H1 (cell line): ENCODE measurements around the gene EZH2. TPM values are rescaled to one million over a fixed set of nuclear protein-coding genes. Genes with fewer than 3 reads are reported as not detected.

Source experiments
- CTCF ChIA-PET: fragments of 300-600 bp; sonication (Branson Sonifier 250); formaldehyde crosslinking; loops from one replicate; lab custom pipeline; 2021; ENCODE audit not compliant: partially characterized antibody; lab: Charles Lee
- POLR2A ChIA-PET: fragments of 300-600 bp; sonication (Branson Sonifier 250); formaldehyde crosslinking; loops from one replicate; lab custom pipeline; 2021; ENCODE audit warnings: inconsistent platforms; ENCODE audit not compliant: partially characterized antibody; lab: Charles Lee
- DNase-seq, 2 experiments: peaks; one replicate each; pipeline versions ENCODE4 v3.0.0 to v3.0.0-alpha.2; 2010 to 2022; ENCODE audit warnings: low spot score in 2 of 2, low read depth in 1 of 2, mixed read lengths in 1 of 2
- FAIRE-seq: peaks from 2 replicates; lab custom pipeline; 2011; peaks lifted over from hg19 to GRCh38; lab: Jason Lieb, UNC
- H2AFZ ChIP-seq: 2 replicates; pipeline ENCODE4 v1.8.1; 2012; ENCODE audit warnings: low read length, inconsistent platforms
- H2AK5ac ChIP-seq: 2 replicates; pipeline ENCODE4 v1.6.1; 2013; ENCODE audit warnings: low read depth, low read length
- H2BK120ac ChIP-seq: replicated peaks from 2 replicates; pipeline ENCODE3; 2013; ENCODE audit warnings: low read depth, low read length, inconsistent platforms
- H2BK12ac ChIP-seq: 2 replicates; pipeline ENCODE4 v1.6.1; 2013; ENCODE audit warnings: low read depth, low read length
- H2BK15ac ChIP-seq: 2 replicates; pipeline ENCODE4 v1.6.1; 2013; ENCODE audit warnings: low read length
- H2BK20ac ChIP-seq: 2 replicates; pipeline ENCODE4 v1.6.1; 2013; ENCODE audit warnings: low read length
- H2BK5ac ChIP-seq: 2 replicates; pipeline ENCODE4 v1.6.1; 2013; ENCODE audit warnings: low read depth, low read length
- H3K14ac ChIP-seq: 2 replicates; pipeline ENCODE4 v1.6.1; 2013; ENCODE audit warnings: inconsistent platforms; ENCODE audit not compliant: insufficient read length
- H3K18ac ChIP-seq: 2 replicates; pipeline ENCODE4 v1.6.1; 2013; ENCODE audit warnings: low read length; ENCODE audit errors: extremely low read depth
- H3K23ac ChIP-seq: 2 replicates; pipeline ENCODE4 v1.6.1; 2013; ENCODE audit warnings: inconsistent platforms; ENCODE audit not compliant: insufficient read length
- H3K23me2 ChIP-seq: 2 replicates; pipeline ENCODE4 v1.6.1; 2013; ENCODE audit warnings: low read depth, low read length
- H3K27ac ChIP-seq: 2 replicates; pipeline ENCODE4 v1.6.1; 2011; ENCODE audit warnings: low read depth, low read length, inconsistent platforms
- H3K27me3 ChIP-seq, 4 experiments: replicated peaks in 1 of 4; 1 replicate in 1 of 4; 2 replicates in 3 of 4; pipeline versions ENCODE4 v1.6.1 to v1.8.1; 2011 to 2013; ENCODE audit warnings: low read length in 3 of 4, mild to moderate bottlenecking in 3 of 4, inconsistent platforms in 2 of 4, mixed read lengths in 2 of 4, moderate library complexity in 1 of 4; ENCODE audit not compliant: control insufficient read depth in 3 of 4, insufficient read depth in 3 of 4; ENCODE audit errors: extremely low read depth in 1 of 4
- H3K36me3 ChIP-seq, 4 experiments: 2 replicates each; pipeline versions ENCODE4 v1.6.1 to v1.8.1; 2011 to 2013; ENCODE audit warnings: mild to moderate bottlenecking in 4 of 4, low read length in 3 of 4, moderate library complexity in 2 of 4, control low read depth in 1 of 4, inconsistent platforms in 1 of 4; ENCODE audit not compliant: insufficient read depth in 4 of 4, control insufficient read depth in 2 of 4
- H3K4ac ChIP-seq: replicated peaks from 2 replicates; pipeline ENCODE3; 2013; ENCODE audit warnings: low read length, low read depth, mixed read lengths, inconsistent platforms; ENCODE audit not compliant: insufficient read length
- H3K4me1 ChIP-seq, 4 experiments: replicated peaks in 1 of 4; 1 replicate in 1 of 4; 2 replicates in 3 of 4; pipeline versions ENCODE4 v1.6.1 to v1.8.1; 2011 to 2013; ENCODE audit warnings: low read length in 3 of 4, inconsistent platforms in 2 of 4, mixed read lengths in 1 of 4; ENCODE audit not compliant: insufficient read depth in 4 of 4, control insufficient read depth in 3 of 4
- H3K4me2 ChIP-seq, 2 experiments: 2 replicates each; pipeline versions ENCODE4 v1.6.1 to v1.8.1; 2011 to 2013; ENCODE audit warnings: low read depth in 2 of 2, low read length in 2 of 2, control low read depth in 1 of 2, inconsistent platforms in 1 of 2, mild to moderate bottlenecking in 1 of 2; ENCODE audit not compliant: insufficient read depth in 1 of 2
- H3K4me3 ChIP-seq, 4 experiments: fragments of 200-600, 300-600 bp in 1 of 4; sonication (generic), shearing (Covaris generic), sonication (Bioruptor Twin) in 1 of 4; 2 replicates each; pipeline versions ENCODE4 v1.5.1 to v1.8.1; 2011 to 2016; ENCODE audit warnings: low read length in 4 of 4, low read depth in 3 of 4, control low read depth in 2 of 4, inconsistent platforms in 2 of 4, mild to moderate bottlenecking in 2 of 4, mixed read lengths in 1 of 4, moderate library complexity in 1 of 4; ENCODE audit not compliant: insufficient read depth in 2 of 4; ENCODE audit errors: extremely low read depth in 1 of 4
- H3K56ac ChIP-seq: replicated peaks from 2 replicates; pipeline ENCODE3; 2013; ENCODE audit warnings: low read depth, mild to moderate bottlenecking, mixed read lengths, low read length, inconsistent platforms; ENCODE audit not compliant: insufficient read length
- H3K79me1 ChIP-seq: 2 replicates; pipeline ENCODE4 v1.6.1; 2013; ENCODE audit warnings: low read depth, low read length, control low read depth
- H3K79me2 ChIP-seq, 2 experiments: 2 replicates each; pipeline versions ENCODE4 v1.6.1 to v1.8.1; 2012 to 2013; ENCODE audit warnings: low read length in 2 of 2, mild to moderate bottlenecking in 2 of 2, inconsistent platforms in 1 of 2; ENCODE audit not compliant: insufficient read depth in 2 of 2, control insufficient read depth in 1 of 2
- H3K9ac ChIP-seq, 4 experiments: replicated peaks in 1 of 4; 1 replicate in 1 of 4; 2 replicates in 3 of 4; pipeline versions ENCODE4 v1.6.1 to v1.8.1; 2011 to 2013; ENCODE audit warnings: low read depth in 3 of 4, low read length in 3 of 4, control low read depth in 2 of 4, mild to moderate bottlenecking in 2 of 4, moderate library complexity in 2 of 4, inconsistent platforms in 1 of 4; ENCODE audit errors: extremely low read depth in 1 of 4
- H3K9me3 ChIP-seq, 2 experiments: 2 replicates each; pipeline versions ENCODE4 v1.6.1 to v1.8.1; 2012 to 2013; ENCODE audit warnings: mild to moderate bottlenecking in 2 of 2, moderate library complexity in 2 of 2, control low read depth in 1 of 2, inconsistent platforms in 1 of 2, low read depth in 1 of 2, low read length in 1 of 2, mixed read lengths in 1 of 2; ENCODE audit not compliant: insufficient read depth in 2 of 2
- H4K20me1 ChIP-seq, 2 experiments: replicated peaks in 1 of 2; 2 replicates each; pipeline versions ENCODE3 to v1.8.1; 2011 to 2013; ENCODE audit warnings: inconsistent platforms in 2 of 2, low read length in 2 of 2, mild to moderate bottlenecking in 1 of 2; ENCODE audit not compliant: insufficient read depth in 2 of 2, control insufficient read depth in 1 of 2
- H4K5ac ChIP-seq: 2 replicates; pipeline ENCODE4 v1.6.1; 2013; ENCODE audit warnings: low read length, low read depth, mixed read lengths, inconsistent platforms; ENCODE audit not compliant: insufficient read length
- H4K8ac ChIP-seq: 2 replicates; pipeline ENCODE4 v1.8.0; 2013; ENCODE audit warnings: mild to moderate bottlenecking, moderate library complexity, low read length, inconsistent platforms; ENCODE audit not compliant: insufficient read depth; ENCODE audit errors: extremely low read depth
- H4K91ac ChIP-seq: replicated peaks from 2 replicates; pipeline ENCODE3; 2013; ENCODE audit warnings: low read length, mixed read lengths, inconsistent platforms; ENCODE audit not compliant: insufficient read length
- CEBPB ChIP-seq: IDR thresholded peaks from 2 replicates; pipeline ENCODE4 v1.6.1; 2012; ENCODE audit warnings: low read depth, low read length
- WGBS, 2 experiments: shearing (Covaris generic) in 1 of 2; methylation state at CpG; one replicate each; pipeline versions ENCODE4 v1.1.6 to v1.1.7; 2013 to 2015; ENCODE audit warnings: low lambda C conversion rate in 2 of 2, mixed read lengths in 2 of 2, inconsistent platforms in 1 of 2, low coverage in 1 of 2, missing lambda C conversion rate in 1 of 2; ENCODE audit not compliant: insufficient replicate concordance in 2 of 2, insufficient coverage in 1 of 2, insufficient read length in 1 of 2; ENCODE audit errors: extremely low coverage in 1 of 2, missing lambda C conversion rate in 1 of 2; 5-methylcytosine and 5-hydroxymethylcytosine counted together
- polyA plus RNA-seq, 7 experiments: library from polyadenylated mRNA; depleted of rRNA in 3 of 7; stranded (reverse) in 5 of 7; unstranded in 2 of 7; fragments of >200 nt in 5 of 7; fragments of 200-250 nt in 2 of 7; gene quantifications; 1 replicate in 5 of 7; 2 replicates in 1 of 7; 4 replicates in 1 of 7; pipeline versions ENCODE4 v1.2.1 to v1.2.3, GENCODE V29; 2011 to 2013; ENCODE audit warnings: missing spikeins in 2 of 7, mixed read lengths in 2 of 7
- total RNA-seq: library from RNA; stranded (reverse); fragmentation: NEBNext Ultra II Directional; extraction: Animal tissue kit (Norgen Biotek cat#: 25700); gene quantifications from 2 replicates; pipeline ENCODE4 v1.2.1, GENCODE V29; 2021

Gene EZH2
- total and polyA plus RNA-seq, 2 of the 8 experiments (the other 6 are each of a cell fraction or from before 2014, with no cell fraction given): 28.9 to 49.0 TPM

GRCh38 chr7:148773334-148773733 lies 110.8 kb downstream of the EZH2 start:
- Histone ChIP-seq H3K4me2 (no peak overlapping the region), H3K36me3 (peaks cover 2 to 40% (median 14%) of the 10 kb centered on the region in 4 experiments; a peak in 6 of 8 replicates), H3K79me2 (peaks cover 0 to 2% of the 10 kb centered on the region in 2 experiments; a peak in 1 of 4 replicates), H3K27ac (no peak overlapping the region), H2BK15ac (no peak overlapping the region), H3K79me1 (peaks cover 3% of the 10 kb centered on the region; the same call in 1 of the 2 replicates), H2BK12ac (no peak overlapping the region), H3K18ac (no peak overlapping the region), H2BK120ac (no peak overlapping the region), H3K9ac (no peak overlapping the region; a peak in 1 of 7 replicates), H2AFZ (no peak overlapping the region), H3K56ac (no peak overlapping the region), H4K91ac (no peak overlapping the region), H3K4me3 (no peak overlapping the region), H3K27me3 (no peaks in the 10 kb centered on the region), H4K5ac (no peak overlapping the region), H3K14ac (no peak overlapping the region), H3K4me1 (peaks cover 0 to 8% (median 4%) of the 10 kb centered on the region in 4 experiments; a peak in 4 of 7 replicates), H4K20me1 (no peaks in the 10 kb centered on the region), H3K23ac (no peak overlapping the region), H3K9me3 (no peaks in the 10 kb centered on the region), H2BK5ac (0 out of 2 replicates have a peak overlapping the region, but pooled peaks have one; percentile 12), H3K4ac (no peak overlapping the region), H3K23me2 (no peaks in the 10 kb centered on the region), H2AK5ac (no peak overlapping the region), H4K8ac (no peak overlapping the region), H2BK20ac (no peak overlapping the region)
- ChIA-PET POLR2A (interaction anchor here (0.6 kb wide), 1 partner anchor 22 kb away, joined by 3 read pairs; no protein-coding TSS in a partner anchor), CTCF (interaction anchor here (1.0 to 3.5 kb wide), 8 partner anchors 10 to 198 kb away, joined by 3 to 10 read pairs (median 4); no protein-coding TSS in a partner anchor)
- no peak for TF ChIP-seq CEBPB
- FAIRE-seq (no peak), DNase-seq (no peak)
- 91% methylated on average over 10 of the region's 10 CpGs; no CpG with 5 or more reads in 1 of the 2 experiments for WGBS, 2 experiments
